DND-41 (cell line): ENCODE data around the gene WNT3.

Experiments used
- ATAC-seq: fragments of 200-7000 bp; cut with Tn5 transposase; 3 replicates; pipeline ENCODE4 v1.9.1; 2021; ENCODE audit warnings: low read depth; ENCODE audit not compliant: insufficient read depth
- DNase-seq: peaks from one replicate; pipeline ENCODE4 v3.0.0-alpha.2; 2020
- H2AFZ ChIP-seq: 2 replicates; pipeline ENCODE4 v1.6.0; 2012; ENCODE audit warnings: low read depth, low read length
- H3K27ac ChIP-seq: 2 replicates; pipeline ENCODE4 v1.5.1; 2012; ENCODE audit warnings: low read length, inconsistent platforms
- H3K27me3 ChIP-seq: fragments of 200-600 bp; sonication (generic); 2 replicates; pipeline ENCODE4 v1.6.0; 2012; ENCODE audit warnings: low read length, mild to moderate bottlenecking, inconsistent platforms; ENCODE audit not compliant: insufficient read depth, poor library complexity
- H3K36me3 ChIP-seq: 2 replicates; pipeline ENCODE4 v1.5.1; 2012; ENCODE audit warnings: low read length, inconsistent platforms; ENCODE audit not compliant: insufficient read depth
- H3K4me1 ChIP-seq: 2 replicates; pipeline ENCODE4 v1.5.1; 2012; ENCODE audit warnings: mild to moderate bottlenecking, low read length; ENCODE audit not compliant: insufficient read depth
- H3K4me2 ChIP-seq: 2 replicates; pipeline ENCODE4 v1.6.0; 2012; ENCODE audit warnings: mild to moderate bottlenecking, moderate library complexity, low read length, inconsistent platforms; ENCODE audit not compliant: insufficient read depth
- H3K4me3 ChIP-seq, 2 experiments: fragments of 200-600 bp in 1 of 2; shearing (Covaris generic) in 1 of 2; 2 replicates each; pipeline ENCODE4 v1.5.1; 2012 to 2016; ENCODE audit warnings: inconsistent platforms in 2 of 2, low read length in 2 of 2, mild to moderate bottlenecking in 2 of 2, low read depth in 1 of 2, moderate library complexity in 1 of 2
- H3K79me2 ChIP-seq: 2 replicates; pipeline ENCODE4 v1.6.0; 2012; ENCODE audit warnings: low read length, inconsistent platforms; ENCODE audit not compliant: insufficient read depth
- H3K9ac ChIP-seq: 2 replicates; pipeline ENCODE4 v1.6.0; 2012; ENCODE audit warnings: low read depth, mild to moderate bottlenecking, inconsistent platforms, low read length, moderate library complexity
- H3K9me3 ChIP-seq: 2 replicates; pipeline ENCODE4 v1.5.1; 2012; ENCODE audit warnings: low read length, moderate library complexity, mild to moderate bottlenecking, inconsistent platforms; ENCODE audit not compliant: insufficient read depth, severe bottlenecking
- H4K20me1 ChIP-seq: 2 replicates; pipeline ENCODE4 v1.6.0; 2012; ENCODE audit warnings: low read length; ENCODE audit not compliant: insufficient read depth
- CTCF ChIP-seq: IDR thresholded peaks from 2 replicates; pipeline ENCODE4 v1.5.1; 2012; ENCODE audit warnings: borderline replicate concordance, low read length, moderate library complexity, mild to moderate bottlenecking; ENCODE audit not compliant: poor library complexity, severe bottlenecking; ENCODE audit errors: extremely low read depth
- EZH2 ChIP-seq: IDR thresholded peaks from 3 replicates; pipeline ENCODE4 v1.6.1; 2012; ENCODE audit warnings: borderline replicate concordance, low read depth, mild to moderate bottlenecking, moderate library complexity, low read length, inconsistent platforms; ENCODE audit not compliant: severe bottlenecking

The WNT3 gene

GRCh38 chr17:46822388-46822921 is 4.0 kb upstream of the WNT3 start:
- no peaks in the 10 kb centered on the region for H3K9me3 ChIP-seq

GRCh38 chr17:46821482-46822387 is 3.2 kb upstream of the WNT3 start:
- no peaks in the 10 kb centered on the region for H3K9me3 ChIP-seq
- no peaks in the 10 kb centered on the region for H3K36me3 ChIP-seq
- TF ChIP-seq CTCF (no peak), EZH2 (no peak)
- no peak overlapping the region for H3K4me2 ChIP-seq
- H3K4me3 ChIP-seq = no peak overlapping the region
- no peak overlapping the region for H2AFZ ChIP-seq
- H4K20me1 ChIP-seq = no peaks in the 10 kb centered on the region
- no peak for DNase-seq
- H3K27ac ChIP-seq = no peak overlapping the region
- no peak for ATAC-seq
- no peaks in the 10 kb centered on the region for H3K4me1 ChIP-seq
- H3K9ac ChIP-seq = no peak overlapping the region
- peaks cover 6% of the 10 kb centered on the region for H3K27me3 ChIP-seq
- H3K79me2 ChIP-seq = no peaks in the 10 kb centered on the region

More at GRCh38 chr17:46822388-46822921, 4.0 kb upstream of the WNT3 start:
- no peak overlapping the region for H3K27ac ChIP-seq
- no peak overlapping the region for H2AFZ ChIP-seq
- no peaks in the 10 kb centered on the region for H4K20me1 ChIP-seq
- peak; percentile 39 for TF ChIP-seq CTCF
- TF ChIP-seq EZH2 = no peak
- no peak overlapping the region for H3K4me2 ChIP-seq
- H3K4me1 ChIP-seq = no peaks in the 10 kb centered on the region
- no peaks in the 10 kb centered on the region for H3K79me2 ChIP-seq
- DNase-seq = no peak
- no peak for ATAC-seq
- no peak overlapping the region for H3K9ac ChIP-seq
- H3K27me3 ChIP-seq = no peaks in the 10 kb centered on the region
- no peaks in the 10 kb centered on the region for H3K36me3 ChIP-seq
- H3K4me3 ChIP-seq = no peak overlapping the region

- ATAC-seq (no peak), DNase-seq (no peak)
- Histone ChIP-seq H4K20me1 (no peaks in the 10 kb centered on the region), H3K27me3 (peaks cover 9% of the 10 kb centered on the region), H3K9me3 (no peaks in the 10 kb centered on the region), H3K79me2 (no peaks in the 10 kb centered on the region), H3K27ac (no peak overlapping the region), H2AFZ (no peak overlapping the region), H3K9ac (no peak overlapping the region), H3K36me3 (no peaks in the 10 kb centered on the region), H3K4me1 (no peaks in the 10 kb centered on the region), H3K4me3 (no peak overlapping the region), H3K4me2 (no peak overlapping the region)
- no peak for TF ChIP-seq CTCF
- no peak for TF ChIP-seq EZH2
These were observed 2.3 kb upstream of the WNT3 start for GRCh38 chr17:46820592-46821450.
